Activated T-cell treated with anti-CD3 and anti-CD28 coated beads, Interleukin-2, amount 50 U/mL, for 24 hours (primary cell): ENCODE data around the gene APOBEC3G.
"Not testable (repeated sequence)": the region's sequence is repeated elsewhere in the genome, so short reads cannot be mapped to it uniquely, and the experiment has no call there.

ENCODE experiments used
- DNase-seq: peaks from one replicate; pipeline ENCODE4 v3.0.0-alpha.2; 2020
- H3K27ac Mint-ChIP-seq: 2 replicates; pipeline ENCODE4 v1.8.0; 2020; ENCODE audit warnings: mild to moderate bottlenecking, mixed read lengths
- H3K27me3 Mint-ChIP-seq: 2 replicates; pipeline ENCODE4 v1.8.0; 2020; ENCODE audit warnings: mixed read lengths
- H3K36me3 Mint-ChIP-seq: 2 replicates; pipeline ENCODE4 v1.8.0; 2020; ENCODE audit warnings: low read depth, mixed read lengths
- H3K4me1 Mint-ChIP-seq: 2 replicates; pipeline ENCODE4 v1.8.0; 2020; ENCODE audit warnings: low read depth, mixed read lengths
- H3K4me3 Mint-ChIP-seq: 2 replicates; pipeline ENCODE4 v1.8.0; 2020; ENCODE audit warnings: mild to moderate bottlenecking, moderate library complexity, mixed read lengths
- H3K9me3 Mint-ChIP-seq: 2 replicates; pipeline ENCODE4 v1.8.0; 2020; ENCODE audit warnings: mixed read lengths

APOBEC3G gene

DNA sequence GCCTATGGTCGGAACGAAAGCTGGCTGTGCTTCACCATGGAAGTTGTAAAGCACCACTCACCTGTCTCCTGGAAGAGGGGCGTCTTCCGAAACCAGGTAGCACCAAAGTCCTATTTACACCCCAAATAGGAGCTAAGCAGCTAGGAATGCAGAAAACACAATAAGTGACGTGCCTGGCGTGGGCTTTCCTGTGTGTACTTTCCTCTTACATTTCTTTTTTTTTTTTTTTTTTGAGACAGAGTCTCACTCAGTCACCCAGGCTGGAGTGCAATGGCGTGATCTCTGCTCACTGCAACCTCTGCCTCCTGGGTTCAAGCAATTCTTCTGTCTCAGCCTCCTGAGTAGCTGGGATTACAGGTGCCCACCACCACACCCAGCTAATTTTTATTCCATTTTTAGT lies 27.6 kb upstream of the APOBEC3G start:
- not testable (repeated sequence) for H3K9me3 Mint-ChIP-seq, H3K4me3 Mint-ChIP-seq, DNase-seq, H3K27me3 Mint-ChIP-seq
- H3K27ac Mint-ChIP-seq: peak overlapping the region; percentile 37
- peaks cover 24% of the 10 kb centered on the region for H3K36me3 Mint-ChIP-seq
- peaks cover 10% of the 10 kb centered on the region for H3K4me1 Mint-ChIP-seq

- not testable (repeated sequence) for H3K4me3 Mint-ChIP-seq, H3K36me3 Mint-ChIP-seq, H3K4me1 Mint-ChIP-seq, H3K9me3 Mint-ChIP-seq, DNase-seq, H3K27me3 Mint-ChIP-seq, H3K27ac Mint-ChIP-seq
Measured at GRCh38 chr22:39051844-39052495, 25.1 kb upstream of the APOBEC3G start.

DNA sequence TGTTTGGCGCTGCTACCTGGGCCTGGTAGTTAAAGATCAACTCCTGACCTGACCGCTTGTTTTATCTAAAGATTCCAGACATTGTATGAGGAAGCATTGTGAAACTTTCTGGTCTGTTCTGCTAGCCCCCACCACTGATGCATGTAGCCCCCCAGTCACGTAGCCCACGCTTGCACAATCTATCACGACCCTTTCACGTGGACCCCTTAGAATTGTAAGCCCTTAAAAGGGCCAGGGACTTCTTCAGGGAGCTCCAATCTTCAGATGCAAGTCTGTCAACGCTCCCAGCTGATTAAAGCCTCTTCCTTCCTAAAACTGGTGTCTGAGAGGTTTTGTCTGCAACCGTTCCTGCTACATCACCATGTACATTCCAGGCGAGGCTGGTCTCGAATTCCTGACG lies 21.4 kb upstream of the APOBEC3G start:
- Mint-ChIP-seq H3K9me3 (no peaks in the 10 kb centered on the region), H3K4me3 (no peak overlapping the region), H3K27ac (no peak overlapping the region), H3K36me3 (no peaks in the 10 kb centered on the region), H3K27me3 (no peaks in the 10 kb centered on the region), H3K4me1 (no peaks in the 10 kb centered on the region)
- DNase-seq: no peak

DNA sequence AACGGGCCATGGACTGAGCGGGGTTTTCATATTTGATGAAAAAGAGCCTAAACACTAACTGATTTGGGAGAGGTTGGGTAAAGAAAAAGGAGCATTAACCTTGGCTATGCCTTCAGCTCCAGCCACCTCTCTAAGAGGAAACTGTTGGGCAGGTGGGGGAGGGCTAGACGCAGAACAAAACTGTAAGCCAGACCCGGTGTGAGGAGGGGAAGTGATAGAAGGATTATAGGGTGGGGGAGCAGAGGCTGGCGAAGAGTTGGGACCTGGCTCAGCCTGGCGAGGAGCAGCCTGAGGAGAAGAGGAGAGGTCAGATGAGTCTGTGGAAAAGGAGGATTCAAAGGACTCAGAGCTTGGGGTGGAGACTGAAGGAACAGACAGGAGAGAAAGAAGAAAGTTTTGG lies 15.8 kb upstream of the APOBEC3G start:
- H3K36me3 Mint-ChIP-seq, H3K27me3 Mint-ChIP-seq, H3K4me1 Mint-ChIP-seq, DNase-seq, H3K27ac Mint-ChIP-seq, H3K9me3 Mint-ChIP-seq, H3K4me3 Mint-ChIP-seq: not testable (repeated sequence)

DNA sequence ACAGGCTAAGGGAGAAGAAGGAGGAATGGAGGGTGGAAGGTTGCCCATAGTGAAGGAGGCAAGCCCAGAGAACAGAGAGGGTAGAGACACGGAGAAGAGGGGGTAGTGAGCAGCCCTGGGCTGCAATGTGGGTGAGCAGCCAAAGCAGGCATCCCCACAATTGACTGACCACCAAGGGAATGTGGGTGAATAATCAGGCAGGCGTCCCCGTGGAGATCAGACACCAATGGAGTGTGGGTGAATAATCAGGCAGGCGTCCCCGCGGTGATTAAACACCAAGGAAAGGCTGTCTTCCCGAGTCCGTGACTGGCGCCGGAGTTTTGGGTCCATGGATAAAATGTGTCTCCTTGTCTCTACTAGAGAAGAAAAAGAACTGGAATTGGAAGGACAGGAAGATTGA lies 15.1 kb upstream of the APOBEC3G start:
- not testable (repeated sequence) for H3K4me3 Mint-ChIP-seq, H3K4me1 Mint-ChIP-seq, H3K27ac Mint-ChIP-seq, H3K9me3 Mint-ChIP-seq, H3K27me3 Mint-ChIP-seq, DNase-seq, H3K36me3 Mint-ChIP-seq

GRCh38 chr22:39063904-39064303 lies 13.2 kb upstream of the APOBEC3G start:
- H3K36me3 Mint-ChIP-seq, H3K4me1 Mint-ChIP-seq, H3K27me3 Mint-ChIP-seq, H3K9me3 Mint-ChIP-seq, DNase-seq, H3K4me3 Mint-ChIP-seq, H3K27ac Mint-ChIP-seq: not testable (repeated sequence)

DNA sequence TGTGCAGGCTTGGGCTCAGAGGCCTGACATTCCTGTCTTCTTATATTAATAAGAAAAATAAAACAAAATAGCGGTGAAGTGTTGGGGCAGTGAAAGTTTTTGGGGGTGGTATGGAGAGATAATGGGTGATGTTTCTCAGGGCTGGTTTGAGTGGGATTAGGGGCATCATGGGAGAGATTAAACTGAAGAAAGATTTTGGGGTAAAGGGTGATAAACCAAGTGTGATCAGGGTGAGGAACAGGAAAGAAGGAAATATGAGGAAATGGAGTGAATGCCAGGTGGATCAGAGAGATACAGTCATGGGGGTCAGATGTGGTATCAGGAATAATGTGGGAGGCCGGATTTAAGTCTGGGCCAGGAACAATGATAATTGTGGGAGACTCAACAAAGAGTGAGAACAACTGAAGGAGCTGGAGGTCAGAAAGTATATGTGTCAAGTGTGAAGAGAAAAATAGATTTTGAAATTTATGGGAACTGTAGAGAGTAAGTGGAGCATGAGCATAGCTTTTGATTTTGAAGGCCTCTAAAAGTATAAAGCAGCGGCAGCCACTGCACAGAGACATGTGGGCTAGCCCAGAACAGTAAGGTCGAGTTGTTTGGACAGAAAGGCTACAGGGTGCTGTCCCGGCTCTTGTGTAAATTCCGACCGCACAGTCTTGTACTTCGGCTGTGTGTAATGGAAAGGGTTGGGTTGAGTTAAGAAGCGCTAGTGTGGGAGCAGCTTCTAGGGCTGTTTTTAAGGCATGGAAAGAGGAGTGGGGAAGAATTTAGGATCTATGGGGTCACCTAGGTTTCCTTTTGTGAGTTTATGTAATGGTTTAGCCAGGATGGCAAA lies 10.4 kb upstream of the APOBEC3G start:
- H3K9me3 Mint-ChIP-seq, DNase-seq, H3K27ac Mint-ChIP-seq, H3K36me3 Mint-ChIP-seq, H3K27me3 Mint-ChIP-seq, H3K4me1 Mint-ChIP-seq, H3K4me3 Mint-ChIP-seq: not testable (repeated sequence)

DNA sequence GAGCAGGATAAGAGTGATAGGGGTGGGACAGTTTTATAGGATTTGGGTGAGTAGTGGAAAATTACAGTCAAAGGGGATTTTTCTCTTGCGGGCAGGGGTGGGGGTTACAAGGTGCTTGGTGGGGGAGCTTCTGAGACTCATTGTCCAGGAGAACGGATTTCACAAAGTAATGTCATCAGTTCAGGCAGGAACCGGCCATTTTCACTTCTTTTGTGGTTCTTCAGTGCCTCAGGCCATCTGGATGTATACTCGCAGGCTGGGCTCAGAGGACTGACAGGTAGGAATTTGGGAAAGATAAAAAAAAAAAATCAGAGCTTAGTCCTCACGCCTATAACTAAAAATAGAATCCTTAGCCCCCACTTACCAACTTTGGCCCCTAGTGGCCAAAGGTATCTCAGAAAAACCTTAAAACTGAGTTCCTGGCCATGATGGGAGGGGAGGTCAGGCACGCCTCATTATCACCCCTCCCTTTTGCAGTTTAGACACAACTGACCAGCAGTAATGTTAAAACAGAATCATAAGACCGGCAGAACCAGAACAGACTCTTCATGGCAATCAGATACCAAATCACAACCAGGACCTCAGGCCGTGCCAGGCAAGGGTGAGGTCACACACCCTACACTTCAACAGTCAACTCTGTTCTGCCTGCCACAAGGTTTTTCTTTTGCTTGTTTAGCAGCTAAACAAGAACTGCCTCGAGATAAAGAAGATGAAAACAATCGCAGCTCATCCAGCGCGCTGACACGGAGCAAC lies 8.9 kb upstream of the APOBEC3G start:
- Mint-ChIP-seq H3K36me3 (no peaks in the 10 kb centered on the region), H3K4me1 (peaks cover 9% of the 10 kb centered on the region), H3K27ac (no peak overlapping the region), H3K4me3 (no peak overlapping the region), H3K27me3 (no peaks in the 10 kb centered on the region), H3K9me3 (no peaks in the 10 kb centered on the region)
- no peak for DNase-seq

GRCh38 chr22:39070186-39070585 lies 6.9 kb upstream of the APOBEC3G start:
- H3K4me3 Mint-ChIP-seq: no peak overlapping the region
- H3K4me1 Mint-ChIP-seq: peaks cover 10% of the 10 kb centered on the region
- no peaks in the 10 kb centered on the region for H3K9me3 Mint-ChIP-seq
- no peaks in the 10 kb centered on the region for H3K27me3 Mint-ChIP-seq
- H3K27ac Mint-ChIP-seq: no peak overlapping the region
- no peak for DNase-seq
- no peaks in the 10 kb centered on the region for H3K36me3 Mint-ChIP-seq

DNA sequence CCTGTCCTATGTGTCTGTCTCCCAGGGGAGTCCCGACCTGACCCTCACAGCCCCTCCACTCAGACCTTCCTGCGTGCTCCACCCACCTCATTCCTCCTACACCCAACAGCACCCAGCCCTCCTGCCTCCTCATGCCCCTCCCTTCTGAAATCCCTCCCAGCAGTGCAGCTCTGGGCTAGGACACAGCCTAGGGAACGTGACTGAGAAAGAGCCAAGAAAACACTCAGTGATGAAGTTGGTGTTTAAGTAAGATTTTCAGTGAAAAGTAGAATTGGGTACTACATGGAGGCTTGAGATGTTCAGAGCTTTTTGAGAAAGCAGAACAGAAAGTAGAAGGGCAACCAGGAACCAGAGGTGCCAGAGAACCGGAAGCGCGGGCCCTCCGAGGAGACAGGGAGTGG lies 4.5 kb upstream of the APOBEC3G start:
- not testable (repeated sequence) for H3K36me3 Mint-ChIP-seq, H3K4me3 Mint-ChIP-seq, DNase-seq, H3K27ac Mint-ChIP-seq, H3K27me3 Mint-ChIP-seq, H3K9me3 Mint-ChIP-seq
- H3K4me1 Mint-ChIP-seq: peaks cover 16% of the 10 kb centered on the region

GRCh38 chr22:39073981-39074380 lies 3.1 kb upstream of the APOBEC3G start:
- H3K9me3 Mint-ChIP-seq: no peaks in the 10 kb centered on the region
- H3K4me3 Mint-ChIP-seq: no peak overlapping the region
- no peak for DNase-seq
- no peaks in the 10 kb centered on the region for H3K27me3 Mint-ChIP-seq
- peaks cover 29% of the 10 kb centered on the region for H3K4me1 Mint-ChIP-seq
- no peak overlapping the region for H3K27ac Mint-ChIP-seq
- H3K36me3 Mint-ChIP-seq: peaks cover 17% of the 10 kb centered on the region

GRCh38 chr22:39076155-39077025 lies 685 bp upstream of the APOBEC3G start:
- Mint-ChIP-seq H3K4me1 (peaks cover 44% of the 10 kb centered on the region), H3K36me3 (peaks cover 34% of the 10 kb centered on the region), H3K27ac (peak overlapping the region; percentile 89), H3K4me3 (peak overlapping the region; percentile 72)
- H3K9me3 Mint-ChIP-seq, H3K27me3 Mint-ChIP-seq: not testable (repeated sequence)
- peak; percentile 52 for DNase-seq

GRCh38 chr22:39077912-39078311 lies 837 bp downstream of the APOBEC3G start:
- not testable (repeated sequence) for H3K9me3 Mint-ChIP-seq, H3K27me3 Mint-ChIP-seq, DNase-seq
- H3K4me3 Mint-ChIP-seq: peak overlapping the region; percentile 90
- H3K4me1 Mint-ChIP-seq: peaks cover 55% of the 10 kb centered on the region
- peak overlapping the region; percentile 94 for H3K27ac Mint-ChIP-seq
- peaks cover 47% of the 10 kb centered on the region for H3K36me3 Mint-ChIP-seq

GRCh38 chr22:39078329-39078728 lies 1.3 kb downstream of the APOBEC3G start:
- no peak for DNase-seq
- H3K9me3 Mint-ChIP-seq: no peaks in the 10 kb centered on the region
- H3K27ac Mint-ChIP-seq: peak overlapping the region; percentile 94
- H3K36me3 Mint-ChIP-seq: peaks cover 51% of the 10 kb centered on the region
- peak overlapping the region; percentile 90 for H3K4me3 Mint-ChIP-seq
- H3K27me3 Mint-ChIP-seq: no peaks in the 10 kb centered on the region
- H3K4me1 Mint-ChIP-seq: peaks cover 60% of the 10 kb centered on the region
